CD14-positive monocyte (primary cell): ENCODE results near the gene ACAD8. TPM values are rescaled to one million over a fixed set of nuclear protein-coding genes. Genes with fewer than 3 reads are reported as not detected.

Source experiments
- DNase-seq, 3 donors: peaks; one replicate each; pipeline ENCODE4 v3.0.0-alpha.2; 2011 to 2022
- H2AFZ ChIP-seq: 2 replicates; pipeline ENCODE4 v1.6.0; 2012; ENCODE audit warnings: mild to moderate bottlenecking, low read depth, low read length, inconsistent platforms; ENCODE audit not compliant: insufficient read depth, poor library complexity, severe bottlenecking
- H3K27ac ChIP-seq, 2 donors: 1 replicate in 1 of 2; 2 replicates in 1 of 2; pipeline ENCODE4 v1.5.1; 2012 to 2013; ENCODE audit warnings: low read length in 2 of 2, control low read depth in 1 of 2, inconsistent platforms in 1 of 2, low read depth in 1 of 2, mild to moderate bottlenecking in 1 of 2
- H3K27me3 ChIP-seq, 2 donors: one replicate each; pipeline versions ENCODE4 v1.6.0 to v1.6.1; 2011 to 2013; ENCODE audit warnings: low read length in 2 of 2; ENCODE audit not compliant: control insufficient read depth in 2 of 2, insufficient read depth in 2 of 2
- H3K36me3 ChIP-seq, 2 donors: replicated peaks in 1 of 2; 1 replicate in 1 of 2; 2 replicates in 1 of 2; pipeline versions ENCODE4 v1.5.1 to v1.6.1; 2012 to 2013; ENCODE audit warnings: low read length in 2 of 2, control low read depth in 1 of 2, inconsistent platforms in 1 of 2, mild to moderate bottlenecking in 1 of 2; ENCODE audit not compliant: insufficient read depth in 2 of 2, control insufficient read depth in 1 of 2
- H3K4me1 ChIP-seq, 2 donors: 1 replicate in 1 of 2; 2 replicates in 1 of 2; pipeline versions ENCODE4 v1.5.1 to v1.6.1; 2012 to 2013; ENCODE audit warnings: low read length in 2 of 2, control low read depth in 1 of 2, inconsistent platforms in 1 of 2, mild to moderate bottlenecking in 1 of 2, moderate library complexity in 1 of 2; ENCODE audit not compliant: insufficient read depth in 2 of 2, control insufficient read depth in 1 of 2
- H3K4me2 ChIP-seq: replicated peaks from 2 replicates; pipeline ENCODE3; 2012; ENCODE audit warnings: low read length, moderate library complexity, mild to moderate bottlenecking; ENCODE audit not compliant: poor library complexity, severe bottlenecking; ENCODE audit errors: extremely low read depth
- H3K4me3 ChIP-seq, 3 experiments: fragments of 200-600 bp in 1 of 3; sonication (generic) in 1 of 3; replicated peaks in 1 of 3; 1 replicate in 2 of 3; 2 replicates in 1 of 3; pipeline ENCODE4 v1.5.1; 2011 to 2013; ENCODE audit warnings: low read length in 3 of 3, mild to moderate bottlenecking in 3 of 3, control low read depth in 2 of 3, low read depth in 2 of 3, inconsistent platforms in 1 of 3, moderate library complexity in 1 of 3
- H3K79me2 ChIP-seq: 2 replicates; pipeline ENCODE4 v1.6.0; 2012; ENCODE audit warnings: mild to moderate bottlenecking, control low read depth, inconsistent platforms, low read length, moderate library complexity; ENCODE audit not compliant: insufficient read depth
- H3K9ac ChIP-seq: 2 replicates; pipeline ENCODE4 v1.6.0; 2017; ENCODE audit warnings: low read length, mild to moderate bottlenecking; ENCODE audit not compliant: insufficient read depth, poor library complexity, severe bottlenecking
- H3K9me3 ChIP-seq, 2 donors: replicated peaks in 1 of 2; 1 replicate in 1 of 2; 2 replicates in 1 of 2; pipeline versions ENCODE4 v1.5.1 to v1.6.1; 2012 to 2013; ENCODE audit warnings: low read length in 2 of 2, control low read depth in 1 of 2; ENCODE audit not compliant: control insufficient read depth in 1 of 2, insufficient read depth in 1 of 2
- H4K20me1 ChIP-seq: 2 replicates; pipeline ENCODE4 v1.6.0; 2012; ENCODE audit warnings: mild to moderate bottlenecking, low read length, control low read depth, moderate library complexity; ENCODE audit not compliant: insufficient read depth
- H3K27ac Mint-ChIP-seq, 7 donors: one replicate each; pipeline ENCODE4 v1.8.0; 2020; ENCODE audit warnings: mild to moderate bottlenecking in 7 of 7, mixed read lengths in 7 of 7, moderate library complexity in 6 of 7, inconsistent platforms in 2 of 7
- H3K27me3 Mint-ChIP-seq, 3 donors: one replicate each; pipeline ENCODE4 v1.8.0; 2021 to 2022; ENCODE audit warnings: low read depth in 3 of 3, mild to moderate bottlenecking in 3 of 3, mixed read lengths in 3 of 3, moderate library complexity in 3 of 3, inconsistent platforms in 1 of 3
- H3K36me3 Mint-ChIP-seq, 2 donors: one replicate each; pipeline ENCODE4 v1.8.0; 2020; ENCODE audit warnings: mixed read lengths in 2 of 2, inconsistent platforms in 1 of 2, mild to moderate bottlenecking in 1 of 2
- H3K4me1 Mint-ChIP-seq: one replicate; pipeline ENCODE4 v1.8.0; 2020; ENCODE audit warnings: mild to moderate bottlenecking, mixed read lengths
- H3K4me3 Mint-ChIP-seq, 2 donors: one replicate each; pipeline ENCODE4 v1.8.0; 2020; ENCODE audit warnings: mild to moderate bottlenecking in 2 of 2, mixed read lengths in 2 of 2, moderate library complexity in 1 of 2
- H3K9me3 Mint-ChIP-seq, 7 donors: one replicate each; pipeline ENCODE4 v1.8.0; 2020 to 2022; ENCODE audit warnings: mixed read lengths in 7 of 7, mild to moderate bottlenecking in 6 of 7, moderate library complexity in 6 of 7, inconsistent platforms in 2 of 7
- WGBS: methylation state at CpG from one replicate; pipeline ENCODE4 v1.1.5; 2013; ENCODE audit warnings: missing lambda C conversion rate; ENCODE audit not compliant: insufficient coverage; 5-methylcytosine and 5-hydroxymethylcytosine counted together
- intact Hi-C, 2 donors: fragments of 100-400 bp; cut with micrococcal nuclease; formaldehyde crosslinking; loops; one replicate each; pipeline versions ENCODE4 v1.15.0 to v1.15.1; 2023
- polyA plus RNA-seq, 3 donors: library from polyadenylated mRNA; depleted of rRNA in 1 of 3; unstranded in 2 of 3; stranded (reverse) in 1 of 3; fragments of 300-500 nt in 2 of 3; fragments of >200 nt in 1 of 3; fragmentation: Illumina TruSeq in 2 of 3; gene quantifications; 1 replicate in 2 of 3; 2 replicates in 1 of 3; pipeline ENCODE4 v1.2.3, GENCODE V29; 2012 to 2021
- TF ChIP-seq, protein P1 (sequence below): fragments of 200-600 bp; IDR thresholded peaks from one replicate; pipeline ENCODE4 v1.8.0; 2022; ENCODE audit warnings: antibody characterized with exemption, mild to moderate bottlenecking

The ACAD8 gene
- polyA plus RNA-seq, 3 donors: 16.7 to 37.2 (median 19.3) TPM

DNA sequence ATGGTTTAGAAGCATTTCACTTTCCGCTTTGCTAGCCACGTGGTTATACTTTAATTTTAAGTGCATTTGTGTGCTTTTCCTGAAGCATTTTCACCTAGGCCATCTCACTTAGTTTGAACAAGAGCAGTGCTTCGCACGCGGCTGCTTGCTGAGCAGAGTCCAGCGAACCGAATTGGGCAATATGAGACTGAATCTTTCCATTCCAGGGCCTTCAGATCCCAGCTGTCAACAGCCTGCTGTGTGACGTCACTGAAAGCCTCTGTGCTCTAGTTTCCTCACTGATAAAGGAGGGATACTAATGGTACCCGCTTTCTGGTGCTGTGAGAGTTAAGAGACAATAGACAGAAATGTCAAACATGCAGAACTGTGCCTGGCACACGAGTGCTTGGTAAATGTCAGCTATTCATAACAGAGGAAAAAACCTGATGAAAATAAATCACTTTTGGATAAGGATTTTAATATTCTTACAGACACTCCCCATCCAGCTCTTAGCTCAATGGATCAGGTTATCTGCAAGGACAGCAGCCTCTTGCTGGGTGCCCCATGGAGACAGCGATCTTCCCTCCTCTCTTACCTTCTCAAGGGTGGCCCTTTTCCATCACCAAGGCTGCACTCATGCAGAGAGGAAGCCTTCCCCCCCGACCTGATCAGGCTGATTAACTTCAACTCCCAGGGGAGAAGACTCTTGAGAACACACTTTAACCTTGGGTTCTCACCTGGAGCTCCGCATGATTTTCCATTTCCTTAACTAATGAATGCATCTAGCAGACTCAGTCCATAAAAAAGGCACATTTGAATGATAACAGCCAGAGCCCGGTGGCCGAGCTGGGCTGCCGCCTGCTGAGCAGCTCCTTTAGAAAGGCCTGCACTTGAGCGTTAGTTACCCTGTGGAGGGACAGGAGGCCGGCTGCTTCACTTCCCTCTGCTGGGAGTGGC, 19.3 kb downstream of the ACAD8 start:
- peak overlapping the region in 1 of 2 donors; percentile 67 for H3K4me3 Mint-ChIP-seq
- peaks cover 0 to 18% of the 10 kb centered on the region in 2 donors for H3K9me3 ChIP-seq
- H3K9me3 Mint-ChIP-seq: peaks cover 0 to 15% (median 8%) of the 10 kb centered on the region in 7 donors
- no peak for DNase-seq
- H3K36me3 Mint-ChIP-seq: peaks cover 3 to 4% of the 10 kb centered on the region in 2 donors
- no peak overlapping the region for H3K27ac ChIP-seq
- no peak overlapping the region for H3K4me2 ChIP-seq
- 44% methylated on average over 11 of the region's 18 CpGs for WGBS
- H3K27me3 Mint-ChIP-seq: peaks cover 88 to 93% (median 90%) of the 10 kb centered on the region in 3 donors
- H3K79me2 ChIP-seq: no peaks in the 10 kb centered on the region
- no peak overlapping the region for H3K9ac ChIP-seq
- no peak overlapping the region for H2AFZ ChIP-seq
- no peak overlapping the region for H3K4me3 ChIP-seq
- intact Hi-C loops: no loop called here
- TF ChIP-seq, protein P1, sequence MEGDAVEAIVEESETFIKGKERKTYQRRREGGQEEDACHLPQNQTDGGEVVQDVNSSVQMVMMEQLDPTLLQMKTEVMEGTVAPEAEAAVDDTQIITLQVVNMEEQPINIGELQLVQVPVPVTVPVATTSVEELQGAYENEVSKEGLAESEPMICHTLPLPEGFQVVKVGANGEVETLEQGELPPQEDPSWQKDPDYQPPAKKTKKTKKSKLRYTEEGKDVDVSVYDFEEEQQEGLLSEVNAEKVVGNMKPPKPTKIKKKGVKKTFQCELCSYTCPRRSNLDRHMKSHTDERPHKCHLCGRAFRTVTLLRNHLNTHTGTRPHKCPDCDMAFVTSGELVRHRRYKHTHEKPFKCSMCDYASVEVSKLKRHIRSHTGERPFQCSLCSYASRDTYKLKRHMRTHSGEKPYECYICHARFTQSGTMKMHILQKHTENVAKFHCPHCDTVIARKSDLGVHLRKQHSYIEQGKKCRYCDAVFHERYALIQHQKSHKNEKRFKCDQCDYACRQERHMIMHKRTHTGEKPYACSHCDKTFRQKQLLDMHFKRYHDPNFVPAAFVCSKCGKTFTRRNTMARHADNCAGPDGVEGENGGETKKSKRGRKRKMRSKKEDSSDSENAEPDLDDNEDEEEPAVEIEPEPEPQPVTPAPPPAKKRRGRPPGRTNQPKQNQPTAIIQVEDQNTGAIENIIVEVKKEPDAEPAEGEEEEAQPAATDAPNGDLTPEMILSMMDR: no peak
- H3K27ac Mint-ChIP-seq: no peak overlapping the region
- H4K20me1 ChIP-seq: no peaks in the 10 kb centered on the region
- H3K36me3 ChIP-seq: no peaks in the 10 kb centered on the region
- peaks cover 28% of the 10 kb centered on the region for H3K4me1 Mint-ChIP-seq
- peaks cover 15 to 16% of the 10 kb centered on the region in 2 donors for H3K4me1 ChIP-seq
- H3K27me3 ChIP-seq: peaks cover 68 to 92% of the 10 kb centered on the region in 2 donors

DNA sequence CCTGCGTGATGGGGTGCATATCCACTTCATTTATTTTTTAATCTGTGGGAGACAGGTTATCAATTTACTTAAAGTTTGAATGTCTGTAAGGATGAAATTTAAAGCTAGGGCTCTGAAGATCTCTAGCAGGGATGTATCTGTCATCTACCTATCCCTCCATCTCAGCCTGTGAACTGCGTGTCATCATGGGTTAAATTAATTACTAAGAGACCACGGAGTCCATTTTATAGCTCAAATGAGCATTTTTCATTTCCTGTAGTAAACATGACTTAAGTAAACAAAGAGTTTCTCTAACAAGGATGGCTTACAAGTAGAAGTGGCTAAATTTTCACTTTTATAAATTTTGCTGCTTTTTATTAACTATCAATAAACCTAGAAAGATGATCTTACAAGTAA, 19.9 kb downstream of the ACAD8 start:
- Histone ChIP-seq H3K27ac (no peak overlapping the region), H3K79me2 (no peaks in the 10 kb centered on the region), H2AFZ (no peak overlapping the region), H3K4me1 (peaks cover 10 to 15% of the 10 kb centered on the region in 2 donors), H3K4me2 (no peak overlapping the region), H3K9me3 (peaks cover under 1 to 25% of the 10 kb centered on the region in 2 donors), H3K36me3 (no peaks in the 10 kb centered on the region), H3K9ac (no peak overlapping the region), H4K20me1 (no peaks in the 10 kb centered on the region), H3K27me3 (peaks cover 74 to 94% of the 10 kb centered on the region in 2 donors), H3K4me3 (no peak overlapping the region)
- Mint-ChIP-seq H3K36me3 (peaks cover 3 to 4% of the 10 kb centered on the region in 2 donors), H3K4me1 (peaks cover 21% of the 10 kb centered on the region), H3K4me3 (peak overlapping the region in 1 of 2 donors; percentile 59), H3K27ac (no peak overlapping the region), H3K9me3 (peaks cover 0 to 22% (median 10%) of the 10 kb centered on the region in 7 donors), H3K27me3 (peaks cover 89 to 93% (median 93%) of the 10 kb centered on the region in 3 donors)
- intact Hi-C loops: no loop called here
- WGBS: no CpG with 5 or more reads among the region's 3 CpGs
- TF ChIP-seq, protein P1: no peak
- no peak for DNase-seq
